Measurements from ENCODE around the gene AEBP1. TPM values are rescaled to one million over a fixed set of nuclear protein-coding genes. Genes with fewer than 3 reads are reported as not detected.

Gene AEBP1
- total and polyA plus RNA-seq, 2 experiments from 2014 or later, result 94.1 to 96.0 TPM

GRCh38 chr7:44106311-44107065, 2.3 kb downstream of the AEBP1 start:
- Histone ChIP-seq H3K27me3 (no peaks in the 10 kb centered on the region), H3K4me1 (ENCODE audit: low read depth) (no peaks in the 10 kb centered on the region), H3K9me3 (ENCODE audit: low read depth) (no peaks in the 10 kb centered on the region), H3K27ac (no peak overlapping the region), H3K4me3 (no peak overlapping the region), H3K36me3 (peaks cover 11% of the 10 kb centered on the region)
- DNase-seq (ENCODE audit: low read depth in 1 of 2, low spot score in 1 of 2), result no peak
- TF ChIP-seq CTCF (IDR thresholded peaks at IDR 0.05; ENCODE audit: low read depth, low read length), result no peak

- peaks cover 14% of the 10 kb centered on the region for H3K36me3 ChIP-seq
- H3K4me3 ChIP-seq, result no peak overlapping the region
- no peak for DNase-seq (ENCODE audit: low read depth in 1 of 2, low spot score in 1 of 2)
- no peaks in the 10 kb centered on the region for H3K4me1 ChIP-seq (ENCODE audit: low read depth)
- no peak for TF ChIP-seq CTCF (IDR thresholded peaks at IDR 0.05; ENCODE audit: low read depth, low read length)
- H3K27me3 ChIP-seq, result no peaks in the 10 kb centered on the region
- no peaks in the 10 kb centered on the region for H3K9me3 ChIP-seq (ENCODE audit: low read depth)
- H3K27ac ChIP-seq, result no peak overlapping the region
Measured at GRCh38 chr7:44107116-44107960, 3.2 kb downstream of the AEBP1 start.

GRCh38 chr7:44107961-44108767, 4.0 kb downstream of the AEBP1 start:
- DNase-seq (ENCODE audit: low read depth in 1 of 2, low spot score in 1 of 2), result no peak
- no peak overlapping the region for H3K4me3 ChIP-seq
- no peak overlapping the region for H3K27ac ChIP-seq
- H3K27me3 ChIP-seq, result no peaks in the 10 kb centered on the region
- H3K9me3 ChIP-seq (ENCODE audit: low read depth), result no peaks in the 10 kb centered on the region
- no peaks in the 10 kb centered on the region for H3K4me1 ChIP-seq (ENCODE audit: low read depth)
- TF ChIP-seq CTCF (IDR thresholded peaks at IDR 0.05; ENCODE audit: low read depth, low read length), result no peak
- H3K36me3 ChIP-seq, result peaks cover 18% of the 10 kb centered on the region

- no peaks in the 10 kb centered on the region for H3K4me1 ChIP-seq (ENCODE audit: low read depth)
- no peaks in the 10 kb centered on the region for H3K9me3 ChIP-seq (ENCODE audit: low read depth)
- H3K4me3 ChIP-seq, result no peak overlapping the region
- H3K36me3 ChIP-seq, result peaks cover 18% of the 10 kb centered on the region
- no peak overlapping the region for H3K27ac ChIP-seq
- TF ChIP-seq CTCF (IDR thresholded peaks at IDR 0.05; ENCODE audit: low read depth, low read length), result no peak
- no peaks in the 10 kb centered on the region for H3K27me3 ChIP-seq
- DNase-seq (ENCODE audit: low read depth in 1 of 2, low spot score in 1 of 2), result no peak
Measured at GRCh38 chr7:44108768-44109750, 4.9 kb downstream of the AEBP1 start.
